Measurements from ENCODE around the gene RAB23.

Gene RAB23

DNA sequence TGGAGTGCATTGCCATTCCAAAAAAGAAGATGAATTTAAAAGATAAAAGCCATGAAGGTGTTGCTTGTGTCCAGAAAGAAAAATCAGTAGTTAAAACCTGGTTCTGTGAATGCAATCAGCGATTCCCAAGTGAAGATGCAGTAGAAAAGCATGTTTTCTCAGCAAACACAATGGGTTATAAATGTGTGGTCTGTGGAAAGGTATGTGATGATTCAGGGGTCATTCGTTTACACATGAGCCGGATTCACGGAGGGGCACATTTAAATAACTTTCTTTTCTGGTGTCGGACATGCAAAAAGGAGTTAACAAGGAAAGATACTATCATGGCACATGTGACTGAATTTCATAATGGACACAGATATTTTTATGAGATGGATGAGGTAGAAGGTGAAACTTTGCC is 74.7 kb downstream of the RAB23 start:
- TF ChIP-seq GATA2 (IDR thresholded peaks at IDR 0.05; ENCODE audit: low read depth, low read length): no peak
- no peak for TF ChIP-seq GATA3 (IDR thresholded peaks at IDR 0.05; ENCODE audit: low read depth, low read length)

DNA sequence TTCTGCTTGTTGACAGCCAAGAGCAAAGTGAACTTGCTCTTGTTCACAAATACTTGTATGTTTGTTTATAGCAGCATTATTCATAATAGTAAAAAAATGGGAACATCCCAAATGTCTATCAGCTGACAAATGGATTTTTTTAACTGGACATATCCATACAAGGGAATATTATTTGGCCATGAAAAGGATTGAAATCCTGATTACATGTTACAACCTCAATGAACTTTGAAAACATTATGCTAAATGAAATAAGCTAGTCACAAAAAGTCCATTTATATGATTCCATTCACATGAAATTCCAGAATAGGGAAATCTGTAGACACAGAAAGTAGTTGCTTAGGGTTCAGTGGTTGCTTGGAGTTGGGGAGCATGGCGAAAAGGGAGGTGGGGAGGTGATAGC is 78.4 kb downstream of the RAB23 start:
- no peak for TF ChIP-seq GATA3 (IDR thresholded peaks at IDR 0.05; ENCODE audit: low read depth, low read length)
- no peak for TF ChIP-seq GATA2 (IDR thresholded peaks at IDR 0.05; ENCODE audit: low read depth, low read length)

DNA sequence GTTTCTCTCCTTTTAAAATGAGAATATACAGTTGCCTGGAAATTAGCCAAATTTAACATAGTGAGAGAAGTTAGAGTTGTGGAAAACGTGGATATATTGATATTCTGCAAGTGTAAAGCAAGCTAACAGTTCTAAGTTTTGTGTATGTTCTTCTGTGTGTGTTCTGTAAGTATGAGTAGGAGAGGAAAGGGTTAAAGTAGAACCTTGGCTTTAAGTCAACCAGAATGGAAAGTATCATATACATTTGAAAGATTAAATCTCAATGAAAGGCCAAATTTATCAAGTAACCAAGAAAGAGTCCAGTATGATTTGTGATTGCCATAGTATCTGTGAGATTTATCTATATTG is 80.0 kb downstream of the RAB23 start:
- TF ChIP-seq GATA2 (IDR thresholded peaks at IDR 0.05; ENCODE audit: low read depth, low read length) (no peak), GATA3 (IDR thresholded peaks at IDR 0.05; ENCODE audit: low read depth, low read length) (no peak)

DNA sequence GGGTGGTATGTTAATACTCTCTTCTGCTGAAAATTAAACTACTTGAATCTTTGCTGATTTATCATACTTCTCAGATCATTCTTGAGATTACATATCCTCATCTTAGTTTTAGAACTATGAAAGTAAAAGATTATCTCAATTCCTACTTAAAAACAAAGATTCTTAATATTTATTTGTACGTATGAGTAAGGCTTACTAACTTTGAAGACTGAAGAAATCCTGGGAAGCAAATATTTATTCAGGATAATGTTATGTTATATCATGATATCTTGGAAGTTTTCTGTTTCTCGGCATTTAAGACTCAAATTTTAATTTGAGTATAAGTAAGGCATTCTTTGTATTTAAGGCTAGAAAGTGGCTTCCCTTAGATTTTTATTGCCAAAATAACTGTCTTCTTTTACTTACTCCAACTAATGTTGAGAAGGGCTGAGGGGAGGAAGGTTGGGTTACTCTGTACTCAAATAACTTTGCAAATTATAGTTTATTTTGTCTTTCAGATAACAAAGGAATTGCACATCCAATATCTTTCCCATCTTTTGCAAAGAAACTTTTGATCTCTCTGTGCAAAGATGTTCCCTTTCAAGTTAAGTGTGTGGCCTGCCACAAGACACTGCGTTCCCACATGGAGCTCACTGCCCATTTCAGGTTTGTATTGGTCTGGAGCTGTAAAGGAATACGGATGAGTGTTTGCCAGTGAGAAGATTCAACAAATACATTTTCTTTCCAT is 80.5 kb downstream of the RAB23 start:
- TF ChIP-seq GATA2 (IDR thresholded peaks at IDR 0.05; ENCODE audit: low read depth, low read length) (no peak), GATA3 (IDR thresholded peaks at IDR 0.05; ENCODE audit: low read depth, low read length) (no peak)

DNA sequence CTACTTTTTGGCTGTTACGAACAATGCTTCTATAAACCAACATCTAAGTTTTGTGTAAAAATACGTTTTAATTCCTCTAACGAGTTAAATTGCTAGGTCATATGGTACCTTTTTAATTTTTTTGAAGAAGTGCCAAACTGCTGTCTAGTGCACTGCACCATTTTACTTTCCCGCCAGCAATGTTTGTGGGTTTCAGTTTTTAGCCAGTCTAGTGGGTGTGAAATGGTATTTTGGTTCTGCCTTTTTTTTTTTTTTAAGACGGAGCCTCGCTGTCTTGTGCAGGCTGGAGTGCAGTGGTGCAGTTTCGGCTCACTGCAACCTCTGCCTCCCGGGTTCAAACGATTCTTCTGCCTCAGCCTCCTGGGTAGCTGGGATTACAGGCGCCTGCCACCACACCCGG is 84.1 kb downstream of the RAB23 start:
- no peak for TF ChIP-seq GATA3 (IDR thresholded peaks at IDR 0.05; ENCODE audit: low read depth, low read length)
- no peak for TF ChIP-seq GATA2 (IDR thresholded peaks at IDR 0.05; ENCODE audit: low read depth, low read length)

DNA sequence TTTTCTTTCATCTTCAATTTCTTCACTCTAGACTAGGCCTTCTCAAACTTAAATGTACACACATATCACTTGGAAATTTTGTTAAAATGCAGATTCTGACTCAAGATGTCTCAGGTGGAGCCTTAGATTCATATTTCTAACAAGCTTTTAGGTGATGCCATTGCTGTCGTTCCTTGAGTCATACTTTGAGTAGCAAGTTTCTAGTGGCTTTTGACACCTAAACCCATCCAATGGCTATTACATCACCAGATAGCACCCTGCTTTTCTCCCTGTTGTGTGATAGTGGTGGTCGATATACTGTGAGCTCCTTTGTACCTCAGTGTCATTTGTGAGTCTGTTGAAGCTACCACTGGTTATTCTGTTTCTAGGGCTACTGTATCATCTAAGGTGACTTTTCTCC is 84.8 kb downstream of the RAB23 start:
- TF ChIP-seq GATA3 (IDR thresholded peaks at IDR 0.05; ENCODE audit: low read depth, low read length): no peak
- no peak for TF ChIP-seq GATA2 (IDR thresholded peaks at IDR 0.05; ENCODE audit: low read depth, low read length)

Data from SH-SY5Y (cell line).